GM23338 (cell line): ENCODE results near the gene HDAC10. TPM values are rescaled to one million over a fixed set of nuclear protein-coding genes. Genes with fewer than 3 reads are reported as not detected.

Experiments used
- EZH2phosphoT487 ChIP-seq: fragments of 200-600 bp; sonication (generic); IDR thresholded peaks from one replicate; pipeline ENCODE4 v1.8.1; 2018; ENCODE audit warnings: antibody characterized with exemption; ENCODE audit not compliant: unreplicated experiment
- JUNB ChIP-seq: IDR thresholded peaks from one replicate; pipeline ENCODE4 v1.6.1; 2016; ENCODE audit warnings: antibody characterized with exemption; ENCODE audit not compliant: unreplicated experiment
- NANOG ChIP-seq: IDR thresholded peaks from 2 replicates; pipeline ENCODE4 v1.6.1; 2016; ENCODE audit warnings: antibody characterized with exemption, borderline replicate concordance
- POLR2AphosphoS5 ChIP-seq: IDR thresholded peaks from 2 replicates; pipeline ENCODE4 v1.6.1; 2016; ENCODE audit warnings: antibody characterized with exemption, low read depth
- STAT1 ChIP-seq: IDR thresholded peaks from one replicate; pipeline ENCODE4 v1.6.1; 2016; ENCODE audit warnings: antibody characterized with exemption; ENCODE audit not compliant: unreplicated experiment
- ZNF331 ChIP-seq: fragments of 250-450 bp; sonication (Bioruptor Pico); IDR thresholded peaks from 2 replicates; pipeline ENCODE4 v1.5.0; 2020; ENCODE audit warnings: low read depth, mild to moderate bottlenecking, moderate library complexity
- polyA plus RNA-seq: library from polyadenylated mRNA; unstranded; fragments of >200 nt; fragmentation: Nextera tagmentation; extraction: Ambion mirVana; gene quantifications from 2 replicates; pipeline ENCODE4 v1.2.1, GENCODE V29; 2016
- total RNA-seq: library from RNA; depleted of rRNA; stranded (reverse); fragments of >200 nt; shearing (Covaris generic); gene quantifications from 2 replicates; pipeline ENCODE4 v1.2.3, GENCODE V29; 2014
- TF ChIP-seq, protein P1 (sequence below): fragments of 250-450 bp; sonication (Bioruptor Pico); IDR thresholded peaks from 2 replicates; pipeline ENCODE4 v1.5.0; 2020; ENCODE audit warnings: mild to moderate bottlenecking, moderate library complexity
- TF ChIP-seq, protein P2 (sequence below): IDR thresholded peaks from one replicate; pipeline ENCODE4 v1.6.1; 2018; ENCODE audit warnings: antibody characterized with exemption; ENCODE audit not compliant: unreplicated experiment
- TF ChIP-seq, protein P3 (sequence below), 2 experiments: fragments of 200-600 bp in 1 of 2; sonication (generic) in 1 of 2; conservative IDR thresholded peaks; 2 replicates each; pipeline versions ENCODE4 v1.5.1 to v1.6.1; 2016 to 2017; ENCODE audit warnings: antibody characterized with exemption in 2 of 2, low read depth in 2 of 2, mild to moderate bottlenecking in 2 of 2, moderate library complexity in 1 of 2

Gene HDAC10
- total and polyA plus RNA-seq, 2 experiments from 2014 or later, result 4.1 to 41.9 TPM

- TF ChIP-seq, protein P1, sequence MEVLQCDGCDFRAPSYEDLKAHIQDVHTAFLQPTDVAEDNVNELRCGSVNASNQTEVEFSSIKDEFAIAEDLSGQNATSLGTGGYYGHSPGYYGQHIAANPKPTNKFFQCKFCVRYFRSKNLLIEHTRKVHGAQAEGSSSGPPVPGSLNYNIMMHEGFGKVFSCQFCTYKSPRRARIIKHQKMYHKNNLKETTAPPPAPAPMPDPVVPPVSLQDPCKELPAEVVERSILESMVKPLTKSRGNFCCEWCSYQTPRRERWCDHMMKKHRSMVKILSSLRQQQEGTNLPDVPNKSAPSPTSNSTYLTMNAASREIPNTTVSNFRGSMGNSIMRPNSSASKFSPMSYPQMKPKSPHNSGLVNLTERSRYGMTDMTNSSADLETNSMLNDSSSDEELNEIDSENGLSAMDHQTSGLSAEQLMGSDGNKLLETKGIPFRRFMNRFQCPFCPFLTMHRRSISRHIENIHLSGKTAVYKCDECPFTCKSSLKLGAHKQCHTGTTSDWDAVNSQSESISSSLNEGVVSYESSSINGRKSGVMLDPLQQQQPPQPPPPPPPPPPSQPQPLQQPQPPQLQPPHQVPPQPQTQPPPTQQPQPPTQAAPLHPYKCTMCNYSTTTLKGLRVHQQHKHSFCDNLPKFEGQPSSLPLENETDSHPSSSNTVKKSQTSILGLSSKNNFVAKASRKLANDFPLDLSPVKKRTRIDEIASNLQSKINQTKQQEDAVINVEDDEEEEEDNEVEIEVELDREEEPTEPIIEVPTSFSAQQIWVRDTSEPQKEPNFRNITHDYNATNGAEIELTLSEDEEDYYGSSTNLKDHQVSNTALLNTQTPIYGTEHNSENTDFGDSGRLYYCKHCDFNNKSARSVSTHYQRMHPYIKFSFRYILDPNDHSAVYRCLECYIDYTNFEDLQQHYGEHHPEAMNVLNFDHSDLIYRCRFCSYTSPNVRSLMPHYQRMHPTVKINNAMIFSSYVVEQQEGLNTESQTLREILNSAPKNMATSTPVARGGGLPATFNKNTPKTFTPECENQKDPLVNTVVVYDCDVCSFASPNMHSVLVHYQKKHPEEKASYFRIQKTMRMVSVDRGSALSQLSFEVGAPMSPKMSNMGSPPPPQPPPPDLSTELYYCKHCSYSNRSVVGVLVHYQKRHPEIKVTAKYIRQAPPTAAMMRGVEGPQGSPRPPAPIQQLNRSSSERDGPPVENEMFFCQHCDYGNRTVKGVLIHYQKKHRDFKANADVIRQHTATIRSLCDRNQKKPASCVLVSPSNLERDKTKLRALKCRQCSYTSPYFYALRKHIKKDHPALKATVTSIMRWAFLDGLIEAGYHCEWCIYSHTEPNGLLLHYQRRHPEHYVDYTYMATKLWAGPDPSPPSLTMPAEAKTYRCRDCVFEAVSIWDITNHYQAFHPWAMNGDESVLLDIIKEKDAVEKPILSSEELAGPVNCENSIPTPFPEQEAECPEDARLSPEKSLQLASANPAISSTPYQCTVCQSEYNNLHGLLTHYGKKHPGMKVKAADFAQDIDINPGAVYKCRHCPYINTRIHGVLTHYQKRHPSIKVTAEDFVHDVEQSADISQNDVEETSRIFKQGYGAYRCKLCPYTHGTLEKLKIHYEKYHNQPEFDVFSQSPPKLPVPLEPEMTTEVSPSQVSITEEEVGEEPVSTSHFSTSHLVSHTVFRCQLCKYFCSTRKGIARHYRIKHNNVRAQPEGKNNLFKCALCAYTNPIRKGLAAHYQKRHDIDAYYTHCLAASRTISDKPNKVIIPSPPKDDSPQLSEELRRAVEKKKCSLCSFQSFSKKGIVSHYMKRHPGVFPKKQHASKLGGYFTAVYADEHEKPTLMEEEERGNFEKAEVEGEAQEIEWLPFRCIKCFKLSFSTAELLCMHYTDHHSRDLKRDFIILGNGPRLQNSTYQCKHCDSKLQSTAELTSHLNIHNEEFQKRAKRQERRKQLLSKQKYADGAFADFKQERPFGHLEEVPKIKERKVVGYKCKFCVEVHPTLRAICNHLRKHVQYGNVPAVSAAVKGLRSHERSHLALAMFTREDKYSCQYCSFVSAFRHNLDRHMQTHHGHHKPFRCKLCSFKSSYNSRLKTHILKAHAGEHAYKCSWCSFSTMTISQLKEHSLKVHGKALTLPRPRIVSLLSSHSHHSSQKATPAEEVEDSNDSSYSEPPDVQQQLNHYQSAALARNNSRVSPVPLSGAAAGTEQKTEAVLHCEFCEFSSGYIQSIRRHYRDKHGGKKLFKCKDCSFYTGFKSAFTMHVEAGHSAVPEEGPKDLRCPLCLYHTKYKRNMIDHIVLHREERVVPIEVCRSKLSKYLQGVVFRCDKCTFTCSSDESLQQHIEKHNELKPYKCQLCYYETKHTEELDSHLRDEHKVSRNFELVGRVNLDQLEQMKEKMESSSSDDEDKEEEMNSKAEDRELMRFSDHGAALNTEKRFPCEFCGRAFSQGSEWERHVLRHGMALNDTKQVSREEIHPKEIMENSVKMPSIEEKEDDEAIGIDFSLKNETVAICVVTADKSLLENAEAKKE, result no peak
- TF ChIP-seq, protein P2, sequence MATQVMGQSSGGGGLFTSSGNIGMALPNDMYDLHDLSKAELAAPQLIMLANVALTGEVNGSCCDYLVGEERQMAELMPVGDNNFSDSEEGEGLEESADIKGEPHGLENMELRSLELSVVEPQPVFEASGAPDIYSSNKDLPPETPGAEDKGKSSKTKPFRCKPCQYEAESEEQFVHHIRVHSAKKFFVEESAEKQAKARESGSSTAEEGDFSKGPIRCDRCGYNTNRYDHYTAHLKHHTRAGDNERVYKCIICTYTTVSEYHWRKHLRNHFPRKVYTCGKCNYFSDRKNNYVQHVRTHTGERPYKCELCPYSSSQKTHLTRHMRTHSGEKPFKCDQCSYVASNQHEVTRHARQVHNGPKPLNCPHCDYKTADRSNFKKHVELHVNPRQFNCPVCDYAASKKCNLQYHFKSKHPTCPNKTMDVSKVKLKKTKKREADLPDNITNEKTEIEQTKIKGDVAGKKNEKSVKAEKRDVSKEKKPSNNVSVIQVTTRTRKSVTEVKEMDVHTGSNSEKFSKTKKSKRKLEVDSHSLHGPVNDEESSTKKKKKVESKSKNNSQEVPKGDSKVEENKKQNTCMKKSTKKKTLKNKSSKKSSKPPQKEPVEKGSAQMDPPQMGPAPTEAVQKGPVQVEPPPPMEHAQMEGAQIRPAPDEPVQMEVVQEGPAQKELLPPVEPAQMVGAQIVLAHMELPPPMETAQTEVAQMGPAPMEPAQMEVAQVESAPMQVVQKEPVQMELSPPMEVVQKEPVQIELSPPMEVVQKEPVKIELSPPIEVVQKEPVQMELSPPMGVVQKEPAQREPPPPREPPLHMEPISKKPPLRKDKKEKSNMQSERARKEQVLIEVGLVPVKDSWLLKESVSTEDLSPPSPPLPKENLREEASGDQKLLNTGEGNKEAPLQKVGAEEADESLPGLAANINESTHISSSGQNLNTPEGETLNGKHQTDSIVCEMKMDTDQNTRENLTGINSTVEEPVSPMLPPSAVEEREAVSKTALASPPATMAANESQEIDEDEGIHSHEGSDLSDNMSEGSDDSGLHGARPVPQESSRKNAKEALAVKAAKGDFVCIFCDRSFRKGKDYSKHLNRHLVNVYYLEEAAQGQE, result no peak
- TF ChIP-seq NANOG (no peak), EZH2phosphoT487 (no peak), POLR2AphosphoS5 (no peak), ZNF331 (CRISPR knock-in tag) (no peak), JUNB (no peak), STAT1 (no peak)
- TF ChIP-seq, protein P3, sequence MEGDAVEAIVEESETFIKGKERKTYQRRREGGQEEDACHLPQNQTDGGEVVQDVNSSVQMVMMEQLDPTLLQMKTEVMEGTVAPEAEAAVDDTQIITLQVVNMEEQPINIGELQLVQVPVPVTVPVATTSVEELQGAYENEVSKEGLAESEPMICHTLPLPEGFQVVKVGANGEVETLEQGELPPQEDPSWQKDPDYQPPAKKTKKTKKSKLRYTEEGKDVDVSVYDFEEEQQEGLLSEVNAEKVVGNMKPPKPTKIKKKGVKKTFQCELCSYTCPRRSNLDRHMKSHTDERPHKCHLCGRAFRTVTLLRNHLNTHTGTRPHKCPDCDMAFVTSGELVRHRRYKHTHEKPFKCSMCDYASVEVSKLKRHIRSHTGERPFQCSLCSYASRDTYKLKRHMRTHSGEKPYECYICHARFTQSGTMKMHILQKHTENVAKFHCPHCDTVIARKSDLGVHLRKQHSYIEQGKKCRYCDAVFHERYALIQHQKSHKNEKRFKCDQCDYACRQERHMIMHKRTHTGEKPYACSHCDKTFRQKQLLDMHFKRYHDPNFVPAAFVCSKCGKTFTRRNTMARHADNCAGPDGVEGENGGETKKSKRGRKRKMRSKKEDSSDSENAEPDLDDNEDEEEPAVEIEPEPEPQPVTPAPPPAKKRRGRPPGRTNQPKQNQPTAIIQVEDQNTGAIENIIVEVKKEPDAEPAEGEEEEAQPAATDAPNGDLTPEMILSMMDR (conservative IDR thresholded peaks at IDR 0.05; ENCODE audit: low read depth in 2 of 2), result no peak
These were observed 8.2 kb upstream of the HDAC10 start (continued) for GRCh38 chr22:50259302-50259701.
